ENCODE results near the gene KRTAP9-6.

KRTAP9-6 gene

GRCh38 chr17:41265078-41265477 lies at the start of gene KRTAP9-6:
KRTAP9-6 (plus strand) TSS chr17:41265378; CDS start chr17:41265378, 0 bp downstream.
- TF ChIP-seq CTCF (IDR thresholded peaks at IDR 0.05; ENCODE audit: low read length) (no peak), EZH2 (IDR thresholded peaks at IDR 0.05; ENCODE audit: borderline replicate concordance, low read length) (no peak)
- Histone ChIP-seq H3K4me1 (ENCODE audit: insufficient read depth, low read length, severe bottlenecking) (no peaks in the 10 kb centered on the region), H3K9ac (ENCODE audit: low read length) (no peak within 1 kb of the TSS), H3K9me2 (ENCODE audit: low read depth, low read length) (no peaks in the 10 kb centered on the region), H2AFZ (ENCODE audit: low read length) (no peak within 1 kb of the TSS), H4K20me1 (ENCODE audit: insufficient read depth, low read length) (no peaks in the 10 kb centered on the region), H3K27me3 (ENCODE audit: insufficient read depth, low read length) (no peaks in the 10 kb centered on the region), H3K36me3 (ENCODE audit: insufficient read depth, low read length) (no peaks in the 10 kb centered on the region), H3K4me3 (ENCODE audit: low read depth, low read length, poor library complexity, severe bottlenecking) (no peak within 1 kb of the TSS), H3K79me2 (ENCODE audit: insufficient read depth, low read length) (no peaks in the 10 kb centered on the region), H3F3A (ENCODE audit: insufficient read depth, low read length) (no peaks in the 10 kb centered on the region), H3K27ac (ENCODE audit: low read depth, low read length, poor library complexity, severe bottlenecking) (no peak within 1 kb of the TSS), H3K4me2 (ENCODE audit: low read length) (no peak within 1 kb of the TSS), H3K9me3 (ENCODE audit: low read length) (no peaks in the 10 kb centered on the region)

GRCh38 chr17:41215681-41216080 lies 49.5 kb upstream of the KRTAP9-6 start:
- no peaks in the 10 kb centered on the region for H3K4me1 ChIP-seq (ENCODE audit: insufficient read depth, low read length, severe bottlenecking)
- no peaks in the 10 kb centered on the region for H3F3A ChIP-seq (ENCODE audit: insufficient read depth, low read length)
- no peak overlapping the region for H3K27ac ChIP-seq (ENCODE audit: low read depth, low read length, poor library complexity, severe bottlenecking)
- TF ChIP-seq CTCF (IDR thresholded peaks at IDR 0.05; ENCODE audit: low read length) (no peak), EZH2 (IDR thresholded peaks at IDR 0.05; ENCODE audit: borderline replicate concordance, low read length) (no peak)
- no peaks in the 10 kb centered on the region for H3K9me3 ChIP-seq (ENCODE audit: low read length)
- H2AFZ ChIP-seq (ENCODE audit: low read length) = no peak overlapping the region
- no peaks in the 10 kb centered on the region for H3K79me2 ChIP-seq (ENCODE audit: insufficient read depth, low read length)
- no peaks in the 10 kb centered on the region for H3K27me3 ChIP-seq (ENCODE audit: insufficient read depth, low read length)
- no peak overlapping the region for H3K4me2 ChIP-seq (ENCODE audit: low read length)
- H4K20me1 ChIP-seq (ENCODE audit: insufficient read depth, low read length) = no peaks in the 10 kb centered on the region
- no peaks in the 10 kb centered on the region for H3K36me3 ChIP-seq (ENCODE audit: insufficient read depth, low read length)
- no peak overlapping the region for H3K9ac ChIP-seq (ENCODE audit: low read length)
- no peak overlapping the region for H3K4me3 ChIP-seq (ENCODE audit: low read depth, low read length, poor library complexity, severe bottlenecking)
- H3K9me2 ChIP-seq (ENCODE audit: low read depth, low read length) = no peaks in the 10 kb centered on the region

GRCh38 chr17:41223821-41224220 lies 41.4 kb upstream of the KRTAP9-6 start:
- Histone ChIP-seq H3K27me3 (ENCODE audit: insufficient read depth, low read length) (no peaks in the 10 kb centered on the region), H3K9me3 (ENCODE audit: low read length) (no peaks in the 10 kb centered on the region)
- no peak for TF ChIP-seq CTCF (IDR thresholded peaks at IDR 0.05; ENCODE audit: low read length)
- no peak for TF ChIP-seq EZH2 (IDR thresholded peaks at IDR 0.05; ENCODE audit: borderline replicate concordance, low read length)

More at GRCh38 chr17:41223821-41224220, 41.4 kb upstream of the KRTAP9-6 start:
- no peak overlapping the region for H3K4me3 ChIP-seq (ENCODE audit: low read depth, low read length, poor library complexity, severe bottlenecking)
- no peaks in the 10 kb centered on the region for H3K36me3 ChIP-seq (ENCODE audit: insufficient read depth, low read length)
- H2AFZ ChIP-seq (ENCODE audit: low read length) = no peak overlapping the region
- no peak overlapping the region for H3K4me2 ChIP-seq (ENCODE audit: low read length)
- no peaks in the 10 kb centered on the region for H3K4me1 ChIP-seq (ENCODE audit: insufficient read depth, low read length, severe bottlenecking)
- no peaks in the 10 kb centered on the region for H3K79me2 ChIP-seq (ENCODE audit: insufficient read depth, low read length)
- no peaks in the 10 kb centered on the region for H3F3A ChIP-seq (ENCODE audit: insufficient read depth, low read length)
- H3K9ac ChIP-seq (ENCODE audit: low read length) = no peak overlapping the region
- no peaks in the 10 kb centered on the region for H3K9me2 ChIP-seq (ENCODE audit: low read depth, low read length)
- H4K20me1 ChIP-seq (ENCODE audit: insufficient read depth, low read length) = no peaks in the 10 kb centered on the region
- H3K27ac ChIP-seq (ENCODE audit: low read depth, low read length, poor library complexity, severe bottlenecking) = no peak overlapping the region
